ENCODE results near the gene OR51S1.

The OR51S1 gene

DNA sequence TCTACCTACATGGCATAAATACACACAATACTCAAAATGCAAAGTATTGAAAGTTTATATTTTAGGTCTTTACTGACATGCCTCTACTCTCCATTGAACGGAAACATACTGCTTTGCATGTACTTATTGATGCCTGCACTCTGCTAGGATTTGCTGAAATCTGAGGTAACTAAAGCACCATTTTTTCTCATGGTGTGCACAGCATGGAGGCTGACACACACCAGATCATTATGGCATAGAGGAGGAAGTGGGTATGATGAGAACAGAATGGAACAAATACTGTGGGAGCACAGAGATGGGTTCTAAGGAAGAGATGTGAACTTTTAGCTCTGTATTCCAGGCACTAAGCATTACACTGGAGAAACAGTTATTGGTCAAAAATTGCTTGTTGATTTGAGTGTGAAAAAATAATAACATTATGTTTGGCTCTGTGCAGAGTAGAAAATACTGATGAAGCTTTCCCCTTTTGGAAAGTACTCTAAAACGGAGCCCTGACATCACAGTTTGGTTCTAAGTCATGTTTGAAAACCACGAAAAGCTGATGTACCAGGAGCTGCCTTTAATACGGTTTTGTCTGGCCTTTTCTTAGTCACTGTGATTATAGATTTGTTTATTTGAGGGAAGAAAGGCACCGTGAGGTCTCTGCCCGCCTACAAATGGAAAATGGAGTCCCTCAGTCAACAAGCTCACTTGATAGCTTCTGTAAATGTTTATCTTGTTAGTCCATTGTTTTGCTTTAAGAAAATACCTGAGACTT lies 50.4 kb downstream of the OR51S1 start:
- no peaks in the 10 kb centered on the region for H3K4me1 ChIP-seq
- no peaks in the 10 kb centered on the region for H3K36me3 ChIP-seq
- no peak for DNase-seq
- H3K27me3 ChIP-seq = no peaks in the 10 kb centered on the region
- H3K4me3 ChIP-seq (ENCODE audit: low read depth, low read length) = no peak overlapping the region
- TF ChIP-seq, protein P1, sequence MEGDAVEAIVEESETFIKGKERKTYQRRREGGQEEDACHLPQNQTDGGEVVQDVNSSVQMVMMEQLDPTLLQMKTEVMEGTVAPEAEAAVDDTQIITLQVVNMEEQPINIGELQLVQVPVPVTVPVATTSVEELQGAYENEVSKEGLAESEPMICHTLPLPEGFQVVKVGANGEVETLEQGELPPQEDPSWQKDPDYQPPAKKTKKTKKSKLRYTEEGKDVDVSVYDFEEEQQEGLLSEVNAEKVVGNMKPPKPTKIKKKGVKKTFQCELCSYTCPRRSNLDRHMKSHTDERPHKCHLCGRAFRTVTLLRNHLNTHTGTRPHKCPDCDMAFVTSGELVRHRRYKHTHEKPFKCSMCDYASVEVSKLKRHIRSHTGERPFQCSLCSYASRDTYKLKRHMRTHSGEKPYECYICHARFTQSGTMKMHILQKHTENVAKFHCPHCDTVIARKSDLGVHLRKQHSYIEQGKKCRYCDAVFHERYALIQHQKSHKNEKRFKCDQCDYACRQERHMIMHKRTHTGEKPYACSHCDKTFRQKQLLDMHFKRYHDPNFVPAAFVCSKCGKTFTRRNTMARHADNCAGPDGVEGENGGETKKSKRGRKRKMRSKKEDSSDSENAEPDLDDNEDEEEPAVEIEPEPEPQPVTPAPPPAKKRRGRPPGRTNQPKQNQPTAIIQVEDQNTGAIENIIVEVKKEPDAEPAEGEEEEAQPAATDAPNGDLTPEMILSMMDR (IDR thresholded peaks at IDR 0.05; ENCODE audit: low read depth, low read length) = no peak
- H3K9me3 ChIP-seq = no peaks in the 10 kb centered on the region

Data from BE2C (cell line).